Osteoblast (primary cell): ENCODE results near the gene ADCY5. TPM values are rescaled to one million over a fixed set of nuclear protein-coding genes. Genes with fewer than 3 reads are reported as not detected.

Source experiments
- DNase-seq: peaks from one replicate; pipeline ENCODE4 v3.0.0; 2011; ENCODE audit warnings: low spot score, mixed read lengths; ENCODE audit not compliant: insufficient read length; ENCODE audit errors: missing footprints
- H2AFZ ChIP-seq: 2 replicates; pipeline ENCODE4 v1.6.0; 2011; ENCODE audit warnings: mild to moderate bottlenecking, low read length
- H3K27ac ChIP-seq: 2 replicates; pipeline ENCODE4 v1.5.1; 2011; ENCODE audit warnings: mild to moderate bottlenecking, low read depth, low read length, moderate library complexity
- H3K27me3 ChIP-seq: 2 replicates; pipeline ENCODE4 v1.6.0; 2012; ENCODE audit warnings: mild to moderate bottlenecking, control low read depth, inconsistent platforms, low read length, moderate library complexity; ENCODE audit not compliant: insufficient read depth
- H3K36me3 ChIP-seq: 2 replicates; pipeline ENCODE4 v1.5.1; 2011; ENCODE audit warnings: mild to moderate bottlenecking, low read length, control low read depth, moderate library complexity; ENCODE audit not compliant: insufficient read depth
- H3K4me1 ChIP-seq: 2 replicates; pipeline ENCODE4 v1.5.1; 2011; ENCODE audit warnings: mild to moderate bottlenecking, low read length, control low read depth, moderate library complexity; ENCODE audit not compliant: insufficient read depth
- H3K4me2 ChIP-seq: 2 replicates; pipeline ENCODE4 v1.6.0; 2011; ENCODE audit warnings: mild to moderate bottlenecking, low read length; ENCODE audit not compliant: insufficient read depth
- H3K4me3 ChIP-seq: fragments of 200-600 bp; sonication (generic); 3 replicates; pipeline ENCODE4 v1.5.1; 2012; ENCODE audit warnings: mild to moderate bottlenecking, low read length, inconsistent platforms; ENCODE audit not compliant: insufficient read depth
- H3K79me2 ChIP-seq: 2 replicates; pipeline ENCODE4 v1.6.0; 2012; ENCODE audit warnings: mild to moderate bottlenecking, low read length, control low read depth, inconsistent platforms; ENCODE audit not compliant: insufficient read depth
- H3K9me3 ChIP-seq: 2 replicates; pipeline ENCODE4 v1.5.1; 2011; ENCODE audit warnings: low read depth, low read length, control low read depth
- H4K20me1 ChIP-seq: 2 replicates; pipeline ENCODE4 v1.6.0; 2012; ENCODE audit warnings: mild to moderate bottlenecking, low read length, control low read depth; ENCODE audit not compliant: insufficient read depth
- CTCF ChIP-seq: IDR thresholded peaks from 2 replicates; pipeline ENCODE4 v1.5.1; 2011; ENCODE audit warnings: mild to moderate bottlenecking, low read depth, low read length, moderate library complexity; ENCODE audit errors: extremely low read depth
- total RNA-seq: library from RNA; depleted of rRNA; stranded (reverse); fragments of >200 nt; gene quantifications from 2 replicates; pipeline ENCODE4 v1.2.3, GENCODE V29; 2012

Gene ADCY5
- 0.59 and 0.72 TPM in 2 replicates for total RNA-seq

- Histone ChIP-seq H3K27ac (no peak within 1 kb of the TSS), H3K4me1 (no peaks in the 10 kb centered on the region), H3K79me2 (no peaks in the 10 kb centered on the region), H3K4me3 (peak within 1 kb of the TSS; percentile 58), H3K4me2 (peak within 1 kb of the TSS; percentile 65), H3K36me3 (no peaks in the 10 kb centered on the region), H3K27me3 (peaks cover 71% of the 10 kb centered on the region), H3K9me3 (no peaks in the 10 kb centered on the region), H2AFZ (peak within 1 kb of the TSS; percentile 22), H4K20me1 (no peaks in the 10 kb centered on the region)
- DNase-seq = peak; percentile 90
- no peak for TF ChIP-seq CTCF
Observed at GRCh38 chr3:123448536-123449101, at the start of gene ADCY5. Gene ADCY5, minus strand, starts transcription at chr3:123449090. Its CDS starts 545 bp downstream, at chr3:123448545.

GRCh38 chr3:123493912-123494311 lies 45.0 kb upstream of the ADCY5 start:
- no peak for TF ChIP-seq CTCF
- Histone ChIP-seq H3K27me3 (no peaks in the 10 kb centered on the region), H3K36me3 (peaks cover 3% of the 10 kb centered on the region), H3K4me2 (no peak overlapping the region), H4K20me1 (no peaks in the 10 kb centered on the region), H2AFZ (no peak overlapping the region), H3K4me1 (no peaks in the 10 kb centered on the region), H3K27ac (no peak overlapping the region), H3K9me3 (no peaks in the 10 kb centered on the region), H3K4me3 (no peak overlapping the region), H3K79me2 (no peaks in the 10 kb centered on the region)
- no peak for DNase-seq

- no peaks in the 10 kb centered on the region for H3K9me3 ChIP-seq
- no peak overlapping the region for H3K4me3 ChIP-seq
- no peaks in the 10 kb centered on the region for H3K79me2 ChIP-seq
- DNase-seq = no peak
- no peak overlapping the region for H3K27ac ChIP-seq
- H3K27me3 ChIP-seq = no peaks in the 10 kb centered on the region
- H3K4me2 ChIP-seq = no peak overlapping the region
- no peaks in the 10 kb centered on the region for H3K36me3 ChIP-seq
- H2AFZ ChIP-seq = no peak overlapping the region
- no peak for TF ChIP-seq CTCF
- no peaks in the 10 kb centered on the region for H4K20me1 ChIP-seq
- H3K4me1 ChIP-seq = no peaks in the 10 kb centered on the region
Observed at GRCh38 chr3:123491966-123492587, 43.2 kb upstream of the ADCY5 start.

GRCh38 chr3:123489400-123490004 lies 40.6 kb upstream of the ADCY5 start:
- peak; percentile 92 for DNase-seq
- no peak overlapping the region for H3K27ac ChIP-seq
- no peaks in the 10 kb centered on the region for H3K4me1 ChIP-seq
- H3K4me2 ChIP-seq = no peak overlapping the region
- H3K79me2 ChIP-seq = no peaks in the 10 kb centered on the region
- H3K9me3 ChIP-seq = no peaks in the 10 kb centered on the region
- H3K36me3 ChIP-seq = no peaks in the 10 kb centered on the region
- peak; percentile 98 for TF ChIP-seq CTCF
- H4K20me1 ChIP-seq = no peaks in the 10 kb centered on the region
- H3K27me3 ChIP-seq = peaks cover 4% of the 10 kb centered on the region
- no peak overlapping the region for H3K4me3 ChIP-seq
- H2AFZ ChIP-seq = no peak overlapping the region
